Vagina (tissue), 2 donors: ENCODE results near the gene RNF223.

ENCODE experiments used
- POLR2A ChIP-seq, 2 donors: fragments of 450-650 bp; IDR thresholded peaks; one replicate each; pipeline ENCODE4 v1.6.1; 2017; ENCODE audit warnings: antibody characterized with exemption in 2 of 2, mild to moderate bottlenecking in 2 of 2, moderate library complexity in 2 of 2
- TF ChIP-seq, protein P1 (sequence below), 3 experiments: fragments of 450-650 bp in 2 of 3; fragments of 200-600 bp in 1 of 3; sonication (generic) in 1 of 3; IDR thresholded peaks; one replicate each; pipeline ENCODE4 v1.5.1; 2017 to 2019; ENCODE audit warnings: antibody characterized with exemption in 3 of 3, mild to moderate bottlenecking in 2 of 3, moderate library complexity in 2 of 3

DNA sequence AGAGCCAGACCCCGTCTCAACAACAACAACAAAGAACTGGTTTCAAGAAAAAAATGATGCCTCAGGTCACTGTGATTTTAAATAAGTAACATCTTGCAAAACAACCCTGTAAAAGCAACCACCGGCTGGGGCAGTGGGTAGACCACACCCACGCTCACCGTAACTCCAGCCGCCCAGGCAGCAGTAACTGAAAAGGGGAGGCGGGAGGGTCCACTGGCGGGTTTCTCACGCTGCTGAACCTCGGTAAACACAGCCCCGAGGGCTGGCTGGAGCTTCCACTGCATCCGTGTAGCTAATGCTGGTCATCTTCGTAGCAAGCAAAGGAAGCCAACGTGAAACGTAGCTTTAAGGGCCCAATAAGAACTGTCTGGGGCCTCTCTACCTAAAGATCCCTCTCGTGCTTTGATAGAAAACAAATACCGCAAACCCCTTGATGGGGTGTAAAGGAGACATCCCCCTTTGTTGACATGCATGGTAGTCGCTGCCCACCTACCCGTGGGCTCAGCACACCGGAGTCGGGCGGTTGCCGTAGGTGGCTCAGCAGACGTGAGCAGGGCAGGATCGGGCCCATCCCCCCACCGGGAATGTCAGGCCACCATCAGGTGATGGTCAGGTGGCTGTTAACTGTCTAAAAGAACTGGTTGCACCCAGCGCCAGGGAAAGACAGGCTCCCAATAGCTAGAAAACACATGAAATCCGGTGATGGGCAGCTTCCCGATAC is 37.6 kb upstream of the RNF223 start:
- TF ChIP-seq POLR2A (IDR thresholded peaks at IDR 0.05) = no peak
- TF ChIP-seq, protein P1, sequence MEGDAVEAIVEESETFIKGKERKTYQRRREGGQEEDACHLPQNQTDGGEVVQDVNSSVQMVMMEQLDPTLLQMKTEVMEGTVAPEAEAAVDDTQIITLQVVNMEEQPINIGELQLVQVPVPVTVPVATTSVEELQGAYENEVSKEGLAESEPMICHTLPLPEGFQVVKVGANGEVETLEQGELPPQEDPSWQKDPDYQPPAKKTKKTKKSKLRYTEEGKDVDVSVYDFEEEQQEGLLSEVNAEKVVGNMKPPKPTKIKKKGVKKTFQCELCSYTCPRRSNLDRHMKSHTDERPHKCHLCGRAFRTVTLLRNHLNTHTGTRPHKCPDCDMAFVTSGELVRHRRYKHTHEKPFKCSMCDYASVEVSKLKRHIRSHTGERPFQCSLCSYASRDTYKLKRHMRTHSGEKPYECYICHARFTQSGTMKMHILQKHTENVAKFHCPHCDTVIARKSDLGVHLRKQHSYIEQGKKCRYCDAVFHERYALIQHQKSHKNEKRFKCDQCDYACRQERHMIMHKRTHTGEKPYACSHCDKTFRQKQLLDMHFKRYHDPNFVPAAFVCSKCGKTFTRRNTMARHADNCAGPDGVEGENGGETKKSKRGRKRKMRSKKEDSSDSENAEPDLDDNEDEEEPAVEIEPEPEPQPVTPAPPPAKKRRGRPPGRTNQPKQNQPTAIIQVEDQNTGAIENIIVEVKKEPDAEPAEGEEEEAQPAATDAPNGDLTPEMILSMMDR (IDR thresholded peaks at IDR 0.05) = no peak
